Adrenal gland (tissue), 12 donors: Measurements from ENCODE around the gene MYO1A. TPM values are rescaled to one million over a fixed set of nuclear protein-coding genes. Genes with fewer than 3 reads are reported as not detected.
"Not testable (repeated sequence)": the region's sequence is repeated elsewhere in the genome, so short reads cannot be mapped to it uniquely, and the experiment has no call there.

ENCODE experiments used
- DNase-seq, 7 donors: peaks; one replicate each; pipeline ENCODE4 v3.0.0-alpha.2; 2019 to 2020
- H3K27ac ChIP-seq, 5 donors: fragments of 200-600 bp; sonication (generic) in 4 of 5; 1 replicate in 3 of 5; 2 replicates in 2 of 5; pipeline versions ENCODE4 v1.5.1 to v1.8.0; 2016 to 2020; ENCODE audit warnings: mild to moderate bottlenecking in 1 of 5
- H3K27me3 ChIP-seq: fragments of 200-600 bp; 2 replicates; pipeline ENCODE4 v1.8.0; 2021
- H3K36me3 ChIP-seq, 2 donors: fragments of 200-600 bp; replicated peaks in 1 of 2; 1 replicate in 1 of 2; 2 replicates in 1 of 2; pipeline versions ENCODE4 v1.5.1 to v1.8.0; 2018 to 2022
- H3K4me1 ChIP-seq, 2 donors: fragments of 200-600 bp; replicated peaks in 1 of 2; 1 replicate in 1 of 2; 2 replicates in 1 of 2; pipeline versions ENCODE4 v1.5.1 to v1.8.0; 2018 to 2021
- H3K4me3 ChIP-seq, 4 donors: fragments of 200-600 bp; sonication (generic) in 3 of 4; one replicate each; pipeline ENCODE4 v1.5.1; 2016 to 2018
- H3K9me3 ChIP-seq, 3 donors: fragments of 200-600 bp; sonication (generic) in 1 of 3; replicated peaks in 1 of 3; 1 replicate in 2 of 3; 2 replicates in 1 of 3; pipeline versions ENCODE4 v1.5.1 to v1.8.0; 2016 to 2021
- CTCF ChIP-seq, 6 experiments: fragments of 450-650 bp in 4 of 6; fragments of 200-600 bp in 2 of 6; sonication (generic) in 1 of 6; IDR thresholded peaks; 1 replicate in 5 of 6; 2 replicates in 1 of 6; pipeline versions ENCODE4 v1.5.1 to v1.8.0; 2016 to 2021; ENCODE audit warnings: antibody characterized with exemption in 6 of 6, mild to moderate bottlenecking in 2 of 6, moderate library complexity in 1 of 6
- POLR2A ChIP-seq, 2 donors: fragments of 450-650 bp; IDR thresholded peaks; one replicate each; pipeline ENCODE4 v1.6.1; 2017; ENCODE audit warnings: antibody characterized with exemption in 2 of 2, mild to moderate bottlenecking in 2 of 2, moderate library complexity in 1 of 2
- WGBS, 4 donors: extraction: QIAGEN DNeasy Blood & Tissue Kit in 2 of 4; methylation state at CpG; one replicate each; pipeline versions ENCODE4 v1.1.5 to v1.1.7; 2013 to 2017; 5-methylcytosine and 5-hydroxymethylcytosine counted together
- intact Hi-C, 2 donors: fragments of 100-400 bp; cut with DNase I; formaldehyde crosslinking; loops; one replicate each; pipeline versions ENCODE4 v1.14.1 to v1.15.0; 2022 to 2023
- polyA plus RNA-seq, 3 donors: library from polyadenylated mRNA; stranded (reverse); fragments of 200-250 nt in 2 of 3; fragments of 350-450 nt in 1 of 3; fragmentation: Illumina TruSeq in 1 of 3; extraction: RNeasy Lipid Tissue Mini Kit (QIAGEN cat#74804) in 1 of 3; gene quantifications; one replicate each; pipeline ENCODE4 v1.2.3, GENCODE V29; 2013 to 2014
- total RNA-seq, 9 donors: library from RNA; depleted of rRNA in 4 of 9; stranded (reverse); fragments of >200 nt in 4 of 9; fragments of 120-200 nt in 1 of 9; fragmentation: NEBNext Ultra II Directional in 1 of 9; extraction: Animal tissue kit (Norgen Biotek cat#: 25700) in 1 of 9; gene quantifications; one replicate each; pipeline versions ENCODE4 v1.1.0 to v1.2.4, GENCODE V29; 2013 to 2023
- donor health status: healthy with polysubstance abuse.
- donor health status: Bipolar disorder and iron deficiency.
- donor health status: DM: yes; HTN: yes; CAD: no.
- donor health status: DM: no; HTN: no; CAD: no.
- donor health status: DM: no; HTN: no; CAD: no.
- donor health status: DM: yes; HTN: yes; CAD: no.

MYO1A gene
- total and polyA plus RNA-seq, 12 donors = under 0.01 to 1.6 (median 0.53) TPM; not detected in 1

GRCh38 chr12:57027805-57028153 lies 22.1 kb downstream of the MYO1A start:
- intact Hi-C loops = no loop called here
- Histone ChIP-seq H3K36me3 (no peaks in the 10 kb centered on the region), H3K4me3 (no peak overlapping the region), H3K27ac (no peak overlapping the region), H3K9me3 (no peaks in the 10 kb centered on the region), H3K4me1 (no peaks in the 10 kb centered on the region), H3K27me3 (no peaks in the 10 kb centered on the region)
- WGBS, 4 donors = 64 to 78% (median 75%) methylated on average over 5 of the region's 5 CpGs
- no peak for DNase-seq
- TF ChIP-seq CTCF (IDR thresholded peaks at IDR 0.05) = no peak
- no peak for TF ChIP-seq POLR2A (IDR thresholded peaks at IDR 0.05)

- peak in 1 of 7 donors; percentile 59 for DNase-seq
- intact Hi-C loops = no loop called here
These were observed 22.7 kb downstream of the MYO1A start for GRCh38 chr12:57027011-57027804.

GRCh38 chr12:57025196-57025595 lies 24.7 kb downstream of the MYO1A start:
- no peak for DNase-seq
- TF ChIP-seq POLR2A (IDR thresholded peaks at IDR 0.05) (no peak), CTCF (IDR thresholded peaks at IDR 0.05) (no peak)
- 71 to 93% (median 78%) methylated on average over 2 of the region's 2 CpGs for WGBS, 4 donors
- intact Hi-C loops = no loop called here
- Histone ChIP-seq H3K4me1 (no peaks in the 10 kb centered on the region), H3K36me3 (no peaks in the 10 kb centered on the region), H3K27ac (no peak overlapping the region), H3K9me3 (no peaks in the 10 kb centered on the region), H3K27me3 (no peaks in the 10 kb centered on the region), H3K4me3 (no peak overlapping the region)

More at GRCh38 chr12:57027011-57027804, 22.7 kb downstream of the MYO1A start:
- H3K4me1 ChIP-seq = no peaks in the 10 kb centered on the region
- no peak overlapping the region for H3K27ac ChIP-seq
- no peaks in the 10 kb centered on the region for H3K9me3 ChIP-seq
- TF ChIP-seq CTCF (IDR thresholded peaks at IDR 0.05) = no peak
- TF ChIP-seq POLR2A (IDR thresholded peaks at IDR 0.05) = no peak
- 64 to 72% (median 67%) methylated on average over 12 to 13 of the region's 13 CpGs for WGBS, 4 donors
- no peak overlapping the region for H3K4me3 ChIP-seq
- no peaks in the 10 kb centered on the region for H3K27me3 ChIP-seq
- no peaks in the 10 kb centered on the region for H3K36me3 ChIP-seq

GRCh38 chr12:57022324-57022723 lies 27.6 kb downstream of the MYO1A start:
- not testable (repeated sequence) for H3K4me1 ChIP-seq

More at GRCh38 chr12:57022324-57022723, 27.6 kb downstream of the MYO1A start:
- H3K27ac ChIP-seq, H3K36me3 ChIP-seq, H3K9me3 ChIP-seq, intact Hi-C loops, H3K4me3 ChIP-seq, DNase-seq, H3K27me3 ChIP-seq: not testable (repeated sequence)
- WGBS, 4 donors = 91 to 100% (median 96%) methylated on average over 5 of the region's 5 CpGs
